Mucosa of descending colon (tissue), 3 donors: ENCODE data around the gene AUP1. TPM values are rescaled to one million over a fixed set of nuclear protein-coding genes. Genes with fewer than 3 reads are reported as not detected.
A peak's percentile ranks its signal among the peaks of the same experiment; 100 is the strongest.

Experiments
- ATAC-seq: fragments of 200-7000 bp; cut with Tn5 transposase; one replicate; pipeline ENCODE4 v1.9.1; 2020; ENCODE audit warnings: mild to moderate bottlenecking, moderate library complexity
- DNase-seq, 3 donors: peaks; one replicate each; pipeline ENCODE4 v3.0.0-alpha.2; 2020
- H3K36me3 ChIP-seq: fragments of 200-600 bp; one replicate; pipeline ENCODE4 v1.8.0; 2021; ENCODE audit warnings: low read depth, mild to moderate bottlenecking
- H3K4me1 ChIP-seq: fragments of 200-600 bp; one replicate; pipeline ENCODE4 v1.8.0; 2021; ENCODE audit warnings: low read depth, mild to moderate bottlenecking
- H3K4me3 ChIP-seq: fragments of 200-600 bp; one replicate; pipeline ENCODE4 v1.8.0; 2021; ENCODE audit warnings: mild to moderate bottlenecking
- H3K9me3 ChIP-seq: fragments of 200-600 bp; one replicate; pipeline ENCODE4 v1.8.0; 2021; ENCODE audit warnings: mild to moderate bottlenecking
- intact Hi-C, 2 donors: fragments of 100-400 bp; cut with DNase I in 1 of 2; cut with micrococcal nuclease in 1 of 2; formaldehyde crosslinking; loops; one replicate each; pipeline versions ENCODE4 v1.11.0 to v1.11.1; 2022; cut with DNase I, micrococcal nuclease
- total RNA-seq, 3 donors: library from RNA; stranded (reverse); fragmentation: NEBNext Ultra II Directional in 2 of 3; extraction: Animal tissue kit (Norgen Biotek cat#: 25700) in 2 of 3; gene quantifications; one replicate each; pipeline versions ENCODE4 v1.2.1 to v1.2.4, GENCODE V29; 2021 to 2023
- TF ChIP-seq, protein P1 (sequence below): fragments of 200-600 bp; IDR thresholded peaks from one replicate; pipeline ENCODE4 v1.8.0; 2022; ENCODE audit warnings: antibody characterized with exemption, mild to moderate bottlenecking
- donor health status: DM: no; HTN: no; CAD: no; lungs with moderate emphysema.
- donor health status: DM: no; HTN: no; CAD: no.
- donor health status: DM: no; HTN: yes; CAD: no.

Gene AUP1
- total RNA-seq, 3 donors from 2014 or later = 108 to 179 (median 129) TPM

DNA sequence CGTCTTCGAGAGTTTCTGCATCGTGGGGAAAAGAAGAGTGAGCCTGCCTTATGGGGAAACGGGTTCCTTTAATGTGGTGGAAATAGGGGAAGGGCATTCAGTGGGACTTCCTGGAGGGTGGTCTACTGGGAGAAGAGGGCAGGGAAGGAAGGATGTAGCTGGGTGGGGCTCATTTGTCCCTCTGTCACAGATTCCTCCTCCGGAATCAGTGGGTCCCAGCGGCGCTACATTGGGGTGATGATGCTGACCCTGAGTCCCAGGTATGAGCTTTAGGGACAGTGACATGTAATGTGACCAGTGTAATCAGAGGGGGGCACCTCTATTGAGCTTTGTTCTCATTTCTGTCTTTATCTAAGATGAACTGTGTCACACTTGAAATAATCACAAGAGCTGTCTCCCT, 2.2 kb upstream of the AUP1 start:
- DNase-seq = no peak
- Histone ChIP-seq H3K4me3 (no peak overlapping the region), H3K4me1 (peaks cover 11% of the 10 kb centered on the region), H3K36me3 (no peaks in the 10 kb centered on the region), H3K9me3 (no peaks in the 10 kb centered on the region)
- TF ChIP-seq, protein P1, sequence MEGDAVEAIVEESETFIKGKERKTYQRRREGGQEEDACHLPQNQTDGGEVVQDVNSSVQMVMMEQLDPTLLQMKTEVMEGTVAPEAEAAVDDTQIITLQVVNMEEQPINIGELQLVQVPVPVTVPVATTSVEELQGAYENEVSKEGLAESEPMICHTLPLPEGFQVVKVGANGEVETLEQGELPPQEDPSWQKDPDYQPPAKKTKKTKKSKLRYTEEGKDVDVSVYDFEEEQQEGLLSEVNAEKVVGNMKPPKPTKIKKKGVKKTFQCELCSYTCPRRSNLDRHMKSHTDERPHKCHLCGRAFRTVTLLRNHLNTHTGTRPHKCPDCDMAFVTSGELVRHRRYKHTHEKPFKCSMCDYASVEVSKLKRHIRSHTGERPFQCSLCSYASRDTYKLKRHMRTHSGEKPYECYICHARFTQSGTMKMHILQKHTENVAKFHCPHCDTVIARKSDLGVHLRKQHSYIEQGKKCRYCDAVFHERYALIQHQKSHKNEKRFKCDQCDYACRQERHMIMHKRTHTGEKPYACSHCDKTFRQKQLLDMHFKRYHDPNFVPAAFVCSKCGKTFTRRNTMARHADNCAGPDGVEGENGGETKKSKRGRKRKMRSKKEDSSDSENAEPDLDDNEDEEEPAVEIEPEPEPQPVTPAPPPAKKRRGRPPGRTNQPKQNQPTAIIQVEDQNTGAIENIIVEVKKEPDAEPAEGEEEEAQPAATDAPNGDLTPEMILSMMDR = no peak
- intact Hi-C loops = loop anchor here in 1 of 2 donors (10.0 kb wide), 1 partner anchor 47 kb away; the partner anchor contains the start of genes CCDC142 and TTC31
- ATAC-seq = no peak

DNA sequence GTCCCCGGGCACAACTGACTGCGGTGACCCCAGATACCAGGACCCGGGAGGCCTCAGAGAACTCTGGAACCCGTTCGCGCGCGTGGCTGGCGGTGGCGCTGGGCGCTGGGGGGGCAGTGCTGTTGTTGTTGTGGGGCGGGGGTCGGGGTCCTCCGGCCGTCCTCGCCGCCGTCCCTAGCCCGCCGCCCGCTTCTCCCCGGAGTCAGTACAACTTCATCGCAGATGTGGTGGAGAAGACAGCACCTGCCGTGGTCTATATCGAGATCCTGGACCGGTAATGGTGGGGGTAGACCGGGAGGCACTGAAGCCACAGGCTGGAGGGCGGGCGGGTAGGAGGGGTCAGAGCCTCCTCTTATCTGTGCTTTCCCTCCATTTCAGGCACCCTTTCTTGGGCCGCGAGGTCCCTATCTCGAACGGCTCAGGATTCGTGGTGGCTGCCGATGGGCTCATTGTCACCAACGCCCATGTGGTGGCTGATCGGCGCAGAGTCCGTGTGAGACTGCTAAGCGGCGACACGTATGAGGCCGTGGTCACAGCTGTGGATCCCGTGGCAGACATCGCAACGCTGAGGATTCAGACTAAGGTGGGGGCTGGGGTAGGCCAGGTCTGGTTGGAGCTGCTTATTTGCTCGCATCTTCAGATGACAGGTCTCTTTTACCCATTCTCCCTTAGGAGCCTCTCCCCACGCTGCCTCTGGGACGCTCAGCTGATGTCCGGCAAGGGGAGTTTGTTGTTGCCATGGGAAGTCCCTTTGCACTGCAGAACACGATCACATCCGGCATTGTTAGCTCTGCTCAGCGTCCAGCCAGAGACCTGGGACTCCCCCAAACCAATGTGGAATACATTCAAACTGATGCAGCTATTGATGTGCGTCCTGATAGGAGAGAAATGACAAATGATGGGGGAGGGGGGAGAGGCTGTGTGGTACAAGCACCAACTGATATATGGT, 1.0 kb upstream of the AUP1 start:
- intact Hi-C loops = loop anchor here in 1 of 2 donors (10.0 kb wide), 1 partner anchor 46 kb away; the partner anchor contains the start of genes CCDC142 and TTC31
- no peaks in the 10 kb centered on the region for H3K9me3 ChIP-seq
- DNase-seq (peak; percentile 62 to 76 (median 72)), ATAC-seq (peak; percentile 27)
- TF ChIP-seq, protein P1 = no peak
- H3K4me1 ChIP-seq = peaks cover 11% of the 10 kb centered on the region
- H3K36me3 ChIP-seq = no peaks in the 10 kb centered on the region
- peak overlapping the region; percentile 79 for H3K4me3 ChIP-seq

DNA sequence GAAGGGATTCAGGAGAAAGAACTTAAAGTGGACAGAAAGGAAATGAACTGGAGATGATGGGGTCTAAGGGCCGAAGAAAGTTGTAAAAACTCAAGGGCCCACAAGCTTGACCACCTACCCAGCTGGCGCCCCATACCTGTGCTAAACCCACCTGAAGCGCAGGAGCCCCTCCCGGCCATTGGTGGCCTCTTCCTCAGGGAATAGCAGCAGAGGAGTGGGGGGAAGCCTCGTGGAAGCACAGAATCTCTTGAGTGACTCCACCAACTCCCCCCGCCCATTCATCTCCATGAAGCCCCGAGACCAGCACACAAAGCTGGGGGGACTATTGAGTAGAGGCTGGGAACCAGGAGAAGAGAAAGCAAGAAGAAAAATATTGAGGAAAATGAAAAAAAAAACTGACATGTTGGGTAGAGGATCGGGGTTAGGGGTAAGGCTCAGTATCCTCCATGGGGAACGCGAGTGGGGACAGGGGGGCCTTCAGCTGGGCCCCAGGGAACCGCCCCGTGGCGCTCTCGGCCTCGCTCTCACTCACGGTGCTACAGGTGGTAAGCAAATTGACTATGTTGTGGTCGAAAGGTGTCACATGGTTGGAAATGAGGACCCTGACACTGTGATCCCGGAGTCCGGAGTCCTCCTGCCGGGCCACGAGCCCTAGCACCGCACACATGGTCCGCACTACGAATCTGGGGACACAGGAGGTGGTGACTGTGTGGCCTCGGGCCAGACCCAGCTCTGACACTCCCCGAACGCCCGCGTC, 728 bp downstream of the AUP1 start:
- TF ChIP-seq, protein P1 = no peak
- peaks cover 11% of the 10 kb centered on the region for H3K4me1 ChIP-seq
- no peaks in the 10 kb centered on the region for H3K9me3 ChIP-seq
- no peaks in the 10 kb centered on the region for H3K36me3 ChIP-seq
- peak; percentile 9 for ATAC-seq
- DNase-seq = peak in 1 of 3 donors; percentile 54
- intact Hi-C loops = no loop called here
- H3K4me3 ChIP-seq = peak overlapping the region; percentile 79

DNA sequence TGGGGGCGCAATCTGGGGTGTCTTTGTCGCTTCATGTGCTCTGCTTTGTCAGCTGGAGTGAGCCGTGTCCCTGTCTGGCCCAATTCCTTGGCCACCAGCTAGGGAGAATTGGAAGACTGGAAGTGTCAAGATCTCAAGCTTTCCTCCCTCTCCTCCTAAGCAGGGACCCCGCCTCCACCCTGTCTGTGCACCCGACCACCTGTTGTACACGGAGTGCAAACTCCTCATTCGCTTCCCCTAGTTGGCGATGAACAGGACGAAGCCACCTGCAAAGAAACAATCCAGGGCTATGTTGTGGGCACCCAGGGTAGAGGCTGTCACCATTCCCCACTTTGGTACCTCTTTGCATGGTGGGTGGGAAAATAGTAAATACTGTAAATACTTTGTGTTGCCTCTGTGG, 1.8 kb downstream of the AUP1 start:
- Histone ChIP-seq H3K4me3 (no peak overlapping the region), H3K36me3 (no peaks in the 10 kb centered on the region), H3K9me3 (no peaks in the 10 kb centered on the region), H3K4me1 (peaks cover 11% of the 10 kb centered on the region)
- DNase-seq = no peak
- intact Hi-C loops = no loop called here
- ATAC-seq = no peak
- TF ChIP-seq, protein P1 = no peak

DNA sequence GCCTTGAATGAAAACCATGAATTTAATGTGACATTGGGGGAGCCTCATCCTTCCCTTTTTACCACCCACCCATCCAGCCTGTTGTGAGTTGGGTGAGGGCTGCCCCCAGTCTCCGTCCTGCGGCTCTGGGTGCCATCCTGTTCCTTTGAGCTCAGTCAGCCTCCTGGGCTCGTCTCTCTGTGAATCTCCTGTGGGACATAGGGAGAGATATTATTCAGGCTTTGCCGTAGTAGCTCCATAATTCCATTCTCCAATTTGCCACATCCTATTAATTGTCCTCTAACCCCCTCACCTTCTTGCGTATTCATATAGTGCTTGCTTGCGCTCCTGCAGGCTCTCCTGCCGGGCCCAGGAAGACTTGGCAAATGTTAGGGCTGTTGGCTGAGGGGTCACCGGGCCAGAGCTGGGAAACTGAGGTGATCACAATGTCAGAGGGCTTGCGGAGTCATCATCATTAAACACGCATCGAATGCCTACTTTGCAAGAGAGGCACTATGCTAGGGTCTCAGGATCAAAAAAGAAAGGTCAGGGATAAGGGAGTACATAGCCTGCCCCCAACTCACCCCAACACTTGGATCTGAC, 2.8 kb downstream of the AUP1 start:
- Histone ChIP-seq H3K9me3 (no peaks in the 10 kb centered on the region), H3K36me3 (no peaks in the 10 kb centered on the region), H3K4me1 (peaks cover 11% of the 10 kb centered on the region), H3K4me3 (no peak overlapping the region)
- TF ChIP-seq, protein P1 = no peak
- DNase-seq (no peak), ATAC-seq (no peak)
- intact Hi-C loops = no loop called here
